ENCODE measurements around the gene SERPINB5.

DNA sequence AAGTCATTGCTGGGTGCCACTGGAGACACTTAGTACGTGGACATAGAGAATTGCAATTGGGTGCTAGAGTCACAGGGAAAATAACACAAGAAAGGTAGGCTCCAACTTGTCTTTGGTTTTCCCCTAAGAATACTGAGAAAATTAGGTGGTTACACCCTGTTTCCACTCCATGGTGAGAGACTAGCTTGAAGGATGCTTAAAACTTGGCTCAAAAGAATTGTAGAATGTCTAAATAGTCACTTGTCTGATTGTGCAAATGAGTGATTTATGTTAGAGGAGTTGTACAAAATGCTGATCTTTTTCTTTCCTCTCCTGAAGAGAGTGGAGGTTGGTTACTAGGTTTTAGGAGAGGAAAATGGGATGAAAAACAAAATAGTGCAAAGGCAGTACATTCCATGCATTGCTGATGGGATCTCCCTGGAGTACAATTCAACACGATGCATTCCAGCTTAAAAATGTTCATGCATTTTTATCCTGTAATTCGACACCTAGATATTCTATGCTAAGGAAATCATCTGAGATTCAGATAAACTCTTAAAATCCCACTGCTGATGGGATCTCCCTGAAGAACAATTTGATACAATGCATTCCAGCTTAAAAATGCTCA is 63.2 kb downstream of the SERPINB5 start:
- TF ChIP-seq NFE2L2 (conservative IDR thresholded peaks at IDR 0.05; ENCODE audit: low read length) (no peak), POLR2A (IDR thresholded peaks at IDR 0.05; ENCODE audit: low read length) (no peak), ESRRA (IDR thresholded peaks at IDR 0.05; ENCODE audit: borderline replicate concordance, low read length) (no peak), EP300 (IDR thresholded peaks at IDR 0.05) (no peak), MYC (IDR thresholded peaks at IDR 0.05; ENCODE audit: borderline replicate concordance, low read length) (no peak), SMC3 (IDR thresholded peaks at IDR 0.05) (no peak)
- TF ChIP-seq, protein P1, sequence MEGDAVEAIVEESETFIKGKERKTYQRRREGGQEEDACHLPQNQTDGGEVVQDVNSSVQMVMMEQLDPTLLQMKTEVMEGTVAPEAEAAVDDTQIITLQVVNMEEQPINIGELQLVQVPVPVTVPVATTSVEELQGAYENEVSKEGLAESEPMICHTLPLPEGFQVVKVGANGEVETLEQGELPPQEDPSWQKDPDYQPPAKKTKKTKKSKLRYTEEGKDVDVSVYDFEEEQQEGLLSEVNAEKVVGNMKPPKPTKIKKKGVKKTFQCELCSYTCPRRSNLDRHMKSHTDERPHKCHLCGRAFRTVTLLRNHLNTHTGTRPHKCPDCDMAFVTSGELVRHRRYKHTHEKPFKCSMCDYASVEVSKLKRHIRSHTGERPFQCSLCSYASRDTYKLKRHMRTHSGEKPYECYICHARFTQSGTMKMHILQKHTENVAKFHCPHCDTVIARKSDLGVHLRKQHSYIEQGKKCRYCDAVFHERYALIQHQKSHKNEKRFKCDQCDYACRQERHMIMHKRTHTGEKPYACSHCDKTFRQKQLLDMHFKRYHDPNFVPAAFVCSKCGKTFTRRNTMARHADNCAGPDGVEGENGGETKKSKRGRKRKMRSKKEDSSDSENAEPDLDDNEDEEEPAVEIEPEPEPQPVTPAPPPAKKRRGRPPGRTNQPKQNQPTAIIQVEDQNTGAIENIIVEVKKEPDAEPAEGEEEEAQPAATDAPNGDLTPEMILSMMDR (IDR thresholded peaks at IDR 0.05): no peak
- TF ChIP-seq, protein P2, sequence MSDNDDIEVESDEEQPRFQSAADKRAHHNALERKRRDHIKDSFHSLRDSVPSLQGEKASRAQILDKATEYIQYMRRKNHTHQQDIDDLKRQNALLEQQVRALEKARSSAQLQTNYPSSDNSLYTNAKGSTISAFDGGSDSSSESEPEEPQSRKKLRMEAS (IDR thresholded peaks at IDR 0.05): no peak
- TF ChIP-seq, protein P3, sequence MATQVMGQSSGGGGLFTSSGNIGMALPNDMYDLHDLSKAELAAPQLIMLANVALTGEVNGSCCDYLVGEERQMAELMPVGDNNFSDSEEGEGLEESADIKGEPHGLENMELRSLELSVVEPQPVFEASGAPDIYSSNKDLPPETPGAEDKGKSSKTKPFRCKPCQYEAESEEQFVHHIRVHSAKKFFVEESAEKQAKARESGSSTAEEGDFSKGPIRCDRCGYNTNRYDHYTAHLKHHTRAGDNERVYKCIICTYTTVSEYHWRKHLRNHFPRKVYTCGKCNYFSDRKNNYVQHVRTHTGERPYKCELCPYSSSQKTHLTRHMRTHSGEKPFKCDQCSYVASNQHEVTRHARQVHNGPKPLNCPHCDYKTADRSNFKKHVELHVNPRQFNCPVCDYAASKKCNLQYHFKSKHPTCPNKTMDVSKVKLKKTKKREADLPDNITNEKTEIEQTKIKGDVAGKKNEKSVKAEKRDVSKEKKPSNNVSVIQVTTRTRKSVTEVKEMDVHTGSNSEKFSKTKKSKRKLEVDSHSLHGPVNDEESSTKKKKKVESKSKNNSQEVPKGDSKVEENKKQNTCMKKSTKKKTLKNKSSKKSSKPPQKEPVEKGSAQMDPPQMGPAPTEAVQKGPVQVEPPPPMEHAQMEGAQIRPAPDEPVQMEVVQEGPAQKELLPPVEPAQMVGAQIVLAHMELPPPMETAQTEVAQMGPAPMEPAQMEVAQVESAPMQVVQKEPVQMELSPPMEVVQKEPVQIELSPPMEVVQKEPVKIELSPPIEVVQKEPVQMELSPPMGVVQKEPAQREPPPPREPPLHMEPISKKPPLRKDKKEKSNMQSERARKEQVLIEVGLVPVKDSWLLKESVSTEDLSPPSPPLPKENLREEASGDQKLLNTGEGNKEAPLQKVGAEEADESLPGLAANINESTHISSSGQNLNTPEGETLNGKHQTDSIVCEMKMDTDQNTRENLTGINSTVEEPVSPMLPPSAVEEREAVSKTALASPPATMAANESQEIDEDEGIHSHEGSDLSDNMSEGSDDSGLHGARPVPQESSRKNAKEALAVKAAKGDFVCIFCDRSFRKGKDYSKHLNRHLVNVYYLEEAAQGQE (IDR thresholded peaks at IDR 0.05): no peak

Measured in A549 (cell line).